GM12872 (cell line): ENCODE results near the gene LIPM.
A peak's percentile ranks its signal among the peaks of the same experiment; 100 is the strongest.

ENCODE experiments used
- TF ChIP-seq, protein P1 (sequence below): IDR thresholded peaks from 3 replicates; pipeline ENCODE4 v1.5.1; 2011; ENCODE audit warnings: low read depth, mild to moderate bottlenecking, low read length, moderate library complexity; ENCODE audit not compliant: insufficient read depth

Gene LIPM

DNA sequence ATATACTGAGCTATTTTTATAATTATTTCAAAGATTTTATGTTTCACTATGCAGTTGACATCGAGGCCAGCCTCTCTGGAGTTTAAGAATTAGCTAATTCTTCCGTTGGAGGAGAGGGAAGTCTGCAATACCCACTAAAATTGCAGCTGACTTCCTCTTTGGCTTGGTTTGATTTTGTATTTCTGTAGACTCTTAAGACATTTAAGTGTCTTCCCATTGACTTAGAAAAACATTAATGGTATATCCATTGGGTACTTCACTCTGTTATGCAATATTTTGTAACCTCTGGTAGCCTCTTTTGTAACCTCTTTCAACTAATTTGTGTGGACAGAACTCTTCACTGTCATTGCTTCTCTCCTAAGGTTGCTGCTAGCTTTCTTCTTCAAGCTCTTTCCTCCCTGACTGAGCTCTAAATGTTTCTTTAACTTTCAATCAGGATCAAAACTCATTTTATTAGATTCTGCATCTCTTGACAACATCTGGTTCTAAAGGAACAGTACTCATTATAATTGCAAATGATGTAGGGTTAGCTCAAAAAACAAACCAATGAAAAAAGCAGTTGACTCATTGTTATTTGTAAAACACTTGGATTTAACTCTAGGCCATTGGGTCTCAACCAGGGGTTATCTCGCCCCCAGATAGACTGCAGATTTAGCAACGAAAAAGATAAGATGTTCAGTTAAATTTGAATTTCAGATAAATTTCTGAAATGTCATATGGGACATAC lies 50.8 kb downstream of the LIPM start:
- TF ChIP-seq, protein P1, sequence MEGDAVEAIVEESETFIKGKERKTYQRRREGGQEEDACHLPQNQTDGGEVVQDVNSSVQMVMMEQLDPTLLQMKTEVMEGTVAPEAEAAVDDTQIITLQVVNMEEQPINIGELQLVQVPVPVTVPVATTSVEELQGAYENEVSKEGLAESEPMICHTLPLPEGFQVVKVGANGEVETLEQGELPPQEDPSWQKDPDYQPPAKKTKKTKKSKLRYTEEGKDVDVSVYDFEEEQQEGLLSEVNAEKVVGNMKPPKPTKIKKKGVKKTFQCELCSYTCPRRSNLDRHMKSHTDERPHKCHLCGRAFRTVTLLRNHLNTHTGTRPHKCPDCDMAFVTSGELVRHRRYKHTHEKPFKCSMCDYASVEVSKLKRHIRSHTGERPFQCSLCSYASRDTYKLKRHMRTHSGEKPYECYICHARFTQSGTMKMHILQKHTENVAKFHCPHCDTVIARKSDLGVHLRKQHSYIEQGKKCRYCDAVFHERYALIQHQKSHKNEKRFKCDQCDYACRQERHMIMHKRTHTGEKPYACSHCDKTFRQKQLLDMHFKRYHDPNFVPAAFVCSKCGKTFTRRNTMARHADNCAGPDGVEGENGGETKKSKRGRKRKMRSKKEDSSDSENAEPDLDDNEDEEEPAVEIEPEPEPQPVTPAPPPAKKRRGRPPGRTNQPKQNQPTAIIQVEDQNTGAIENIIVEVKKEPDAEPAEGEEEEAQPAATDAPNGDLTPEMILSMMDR = no peak

DNA sequence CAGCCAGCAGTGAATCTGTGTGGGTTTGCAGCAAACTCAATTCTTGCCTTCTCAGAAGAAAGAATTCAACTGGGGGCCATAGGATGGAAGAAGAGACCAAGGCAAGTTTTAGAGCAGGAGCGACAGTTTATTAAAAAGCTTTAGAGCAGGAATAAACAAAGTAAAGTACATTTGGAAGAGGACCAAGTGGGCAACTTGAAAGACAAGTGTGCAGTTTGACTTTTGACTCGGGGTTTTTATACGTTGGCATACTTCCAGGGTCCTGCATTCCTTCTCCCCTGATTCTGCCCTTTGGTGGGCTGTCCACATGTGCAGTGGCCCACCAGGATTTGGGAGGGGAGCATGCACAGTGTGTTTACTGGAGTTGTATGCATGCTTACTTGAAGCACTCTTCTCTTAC lies 52.2 kb downstream of the LIPM start:
- TF ChIP-seq, protein P1 = no peak

DNA sequence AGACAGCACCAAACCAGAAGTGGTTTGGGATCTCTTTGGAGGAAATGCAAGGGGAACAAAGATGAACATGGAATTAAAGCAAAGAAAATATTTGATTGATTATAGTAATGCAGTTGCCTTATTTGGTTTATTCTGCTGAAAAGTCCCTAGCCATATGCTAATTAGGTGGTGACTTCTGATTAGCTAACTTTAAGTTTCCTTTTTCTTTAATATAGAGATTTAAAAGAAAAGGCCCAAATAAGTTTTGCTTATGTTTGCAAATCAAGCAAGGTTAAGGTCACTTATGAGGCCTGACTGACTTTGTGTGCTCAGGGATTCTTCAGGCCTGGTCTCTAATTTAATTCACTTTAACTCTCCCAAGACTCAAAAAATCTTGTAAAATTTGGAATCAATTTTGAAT lies 55.3 kb downstream of the LIPM start:
- TF ChIP-seq, protein P1 = no peak

DNA sequence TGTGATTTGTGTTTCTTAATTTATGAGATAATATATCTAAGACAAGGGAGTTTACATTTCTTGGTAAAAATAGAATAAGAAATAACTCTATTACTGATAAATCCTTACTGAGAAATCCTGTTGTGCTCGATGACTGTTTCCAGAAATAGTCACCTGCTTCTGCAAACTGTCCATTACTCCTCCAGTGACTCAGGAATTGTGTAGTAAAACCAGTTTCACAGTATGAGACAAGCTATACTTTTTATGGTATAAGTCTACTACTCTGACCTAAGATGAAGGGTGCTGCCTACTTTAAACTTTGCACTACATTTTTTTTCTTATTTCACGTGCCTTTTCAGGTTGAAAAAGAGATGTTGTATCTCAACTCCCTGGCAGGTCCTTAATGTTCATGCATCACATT lies 56.0 kb downstream of the LIPM start:
- TF ChIP-seq, protein P1 = no peak

DNA sequence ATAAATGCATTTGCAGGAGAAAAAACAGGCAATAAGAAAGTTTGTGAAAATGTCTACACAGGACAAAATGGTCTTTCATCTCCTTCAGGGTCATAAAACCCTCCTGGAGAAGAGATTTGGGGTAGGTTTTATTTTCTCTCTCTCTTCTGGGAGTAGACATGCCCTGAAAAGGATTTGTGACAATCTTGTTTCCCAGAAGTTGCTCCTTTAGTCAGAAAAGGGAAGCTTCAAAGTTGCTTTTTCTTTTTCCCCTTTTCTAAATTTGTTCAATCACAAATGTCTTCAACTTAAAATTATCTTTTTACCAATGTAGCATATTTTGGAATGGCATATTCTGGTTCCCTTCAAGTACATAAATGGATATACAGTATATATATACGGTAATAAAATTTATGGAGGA lies 58.5 kb downstream of the LIPM start:
- TF ChIP-seq, protein P1 = no peak

DNA sequence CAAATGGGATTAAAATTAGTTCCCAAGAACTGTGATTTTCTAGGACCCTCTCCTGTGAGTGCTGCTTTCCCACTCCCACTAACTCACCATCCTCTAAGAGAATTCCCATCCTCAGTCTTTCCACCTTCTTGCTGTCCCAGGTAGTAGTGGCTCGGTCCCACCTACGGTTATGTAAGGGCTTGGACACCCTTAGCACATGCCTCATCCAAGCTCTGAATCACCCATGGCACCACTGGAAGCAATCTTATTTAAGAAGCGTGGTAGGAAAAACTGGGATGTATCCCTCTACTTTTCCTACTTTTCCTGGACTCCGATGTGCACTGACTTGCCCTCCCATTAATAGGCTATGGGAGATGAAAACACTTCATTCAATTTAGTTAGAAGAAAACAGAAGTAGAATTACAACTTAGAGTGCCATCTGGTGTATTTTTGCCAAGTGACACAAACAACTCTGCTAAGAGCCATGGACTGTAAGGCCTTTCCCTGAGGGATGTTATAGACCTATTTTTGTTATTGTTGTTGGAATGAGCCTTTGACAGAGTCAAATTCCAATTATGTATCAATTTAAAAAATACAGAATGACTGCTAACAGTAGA lies 62.8 kb downstream of the LIPM start:
- TF ChIP-seq, protein P1 = 0 out of 3 replicates have a peak, but pooled peaks have one; percentile 9

DNA sequence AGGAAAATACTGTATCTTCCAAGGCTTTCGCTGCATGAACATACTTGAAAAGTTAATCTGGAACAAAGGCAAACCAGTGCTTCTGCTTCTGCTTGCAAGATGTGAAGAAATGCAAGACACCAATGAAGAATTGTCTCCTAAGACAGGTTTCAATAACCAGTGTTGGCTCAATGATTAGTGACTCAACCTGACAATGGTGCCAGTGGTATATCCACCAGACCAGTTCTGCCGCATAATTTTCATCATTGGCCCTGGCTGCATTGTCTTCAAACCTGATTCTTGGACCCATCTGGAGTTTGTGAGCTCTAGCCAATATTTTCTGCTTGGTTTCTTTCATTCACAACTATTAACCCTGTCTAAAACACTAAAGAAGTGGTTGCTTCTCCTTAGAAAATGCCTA lies 63.9 kb downstream of the LIPM start:
- TF ChIP-seq, protein P1 = no peak
